HG03039 (cell line): ENCODE results near the gene DMAP1.
"Not testable (repeated sequence)": the region's sequence is repeated elsewhere in the genome, so short reads cannot be mapped to it uniquely, and the experiment has no call there.

Experiments
- ATAC-seq: cut with Tn5 transposase; IDR thresholded peaks from one replicate; pipeline ENCODE4 v1.9.1; 2021; ENCODE audit warnings: mild to moderate bottlenecking, moderate library complexity; ENCODE audit not compliant: unreplicated experiment

DMAP1 gene, protein sequence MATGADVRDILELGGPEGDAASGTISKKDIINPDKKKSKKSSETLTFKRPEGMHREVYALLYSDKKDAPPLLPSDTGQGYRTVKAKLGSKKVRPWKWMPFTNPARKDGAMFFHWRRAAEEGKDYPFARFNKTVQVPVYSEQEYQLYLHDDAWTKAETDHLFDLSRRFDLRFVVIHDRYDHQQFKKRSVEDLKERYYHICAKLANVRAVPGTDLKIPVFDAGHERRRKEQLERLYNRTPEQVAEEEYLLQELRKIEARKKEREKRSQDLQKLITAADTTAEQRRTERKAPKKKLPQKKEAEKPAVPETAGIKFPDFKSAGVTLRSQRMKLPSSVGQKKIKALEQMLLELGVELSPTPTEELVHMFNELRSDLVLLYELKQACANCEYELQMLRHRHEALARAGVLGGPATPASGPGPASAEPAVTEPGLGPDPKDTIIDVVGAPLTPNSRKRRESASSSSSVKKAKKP

DNA sequence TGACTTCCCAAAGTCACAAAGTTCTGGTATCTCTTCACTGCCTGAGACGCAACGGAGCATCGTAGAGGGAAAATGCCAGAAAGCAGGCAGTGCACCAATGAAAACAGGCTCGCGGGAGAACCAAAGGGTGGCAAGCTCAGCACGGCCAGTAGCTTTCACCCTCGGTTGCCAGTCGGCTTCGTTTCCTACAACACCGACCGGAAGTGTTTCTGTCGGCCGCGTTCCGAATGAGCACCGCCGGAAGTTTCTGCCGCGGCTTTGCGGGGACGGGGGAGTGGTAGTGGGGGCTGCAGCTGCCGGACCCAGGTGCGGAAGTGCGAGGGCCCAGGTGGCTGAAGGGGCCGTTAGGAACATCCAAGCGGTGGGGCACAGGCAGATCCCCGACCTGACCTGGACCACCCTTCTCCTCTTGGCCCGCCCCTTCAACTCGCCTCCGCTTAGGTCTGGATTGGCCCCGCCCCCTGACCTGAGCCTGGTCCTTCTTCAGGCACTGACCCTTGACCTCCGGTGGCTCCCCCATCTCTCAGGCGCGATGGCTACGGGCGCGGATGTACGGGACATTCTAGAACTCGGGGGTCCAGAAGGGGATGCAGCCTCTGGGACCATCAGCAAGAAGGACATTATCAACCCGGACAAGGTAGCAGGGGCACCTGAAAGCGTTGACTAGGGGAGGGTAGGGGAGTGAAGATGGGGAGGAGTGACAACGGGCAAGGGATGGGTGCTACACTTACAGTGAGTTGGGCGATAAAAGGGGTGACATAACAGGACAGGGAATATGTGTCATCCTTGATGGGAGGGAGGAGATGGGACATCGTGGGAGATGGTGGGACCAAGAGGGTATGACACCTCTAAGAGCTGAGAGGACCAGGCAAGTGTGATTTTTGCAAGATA, at the start of gene DMAP1:
Gene DMAP1, plus strand, starts transcription at position 250 of the 891 bp plus-strand sequence. Its CDS starts 283 bp downstream, at position 533.
- peak; percentile 61 for ATAC-seq

DNA sequence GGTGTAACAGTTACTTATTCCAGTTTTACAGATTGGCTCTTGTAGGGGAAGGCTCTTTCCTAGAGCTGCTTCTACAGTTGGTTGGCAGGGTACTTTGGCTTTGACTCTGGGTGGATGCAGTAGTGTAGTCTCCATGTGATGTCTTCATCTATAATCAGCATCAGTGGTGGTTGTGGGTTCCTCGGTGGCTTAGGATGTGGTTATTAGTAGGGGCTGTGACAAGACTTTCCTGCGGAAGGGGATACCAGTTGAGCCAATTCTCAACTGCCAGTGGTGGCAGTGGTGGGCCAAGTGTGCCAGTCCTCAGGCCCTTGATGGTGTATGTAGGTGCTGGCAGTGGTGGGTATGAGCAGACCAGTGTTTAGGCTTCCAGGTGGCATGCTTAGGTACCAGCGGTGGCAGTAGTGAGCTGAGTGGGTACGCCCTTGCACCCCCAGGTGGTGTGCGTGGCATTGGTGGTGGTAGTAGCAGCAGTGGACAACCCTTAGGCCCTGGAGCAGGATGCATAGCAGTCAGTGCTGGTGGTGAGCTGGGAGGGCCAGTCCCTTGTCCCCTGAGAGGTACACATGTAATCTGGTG, 44.7 kb upstream of the DMAP1 start:
- ATAC-seq = no peak

DNA sequence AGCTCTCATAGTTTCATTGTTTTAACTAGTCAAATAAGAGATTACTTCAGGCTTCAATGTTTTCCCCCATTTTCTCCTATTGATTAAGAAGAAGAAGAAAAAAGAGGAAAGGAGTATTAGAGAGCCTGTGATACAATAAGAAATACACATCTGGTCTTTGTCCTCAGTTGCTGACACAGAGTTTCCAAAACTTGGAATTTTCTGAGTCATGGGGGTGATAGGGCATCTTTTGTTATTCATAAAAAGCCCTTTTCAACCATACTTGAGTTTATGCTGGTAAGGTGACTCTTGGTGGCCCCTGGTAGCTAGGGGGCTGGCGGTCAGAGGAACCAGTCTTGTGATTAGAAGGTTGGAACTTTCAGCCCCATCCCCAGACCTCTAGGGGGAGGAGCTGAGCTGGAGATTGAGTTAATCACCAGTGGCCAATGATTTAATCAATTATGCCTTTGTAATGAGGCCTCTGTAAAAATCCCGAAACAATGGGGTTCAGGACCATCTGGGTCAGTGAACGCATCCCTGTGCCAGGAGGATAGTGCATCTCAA, 42.9 kb upstream of the DMAP1 start:
- ATAC-seq = no peak

DNA sequence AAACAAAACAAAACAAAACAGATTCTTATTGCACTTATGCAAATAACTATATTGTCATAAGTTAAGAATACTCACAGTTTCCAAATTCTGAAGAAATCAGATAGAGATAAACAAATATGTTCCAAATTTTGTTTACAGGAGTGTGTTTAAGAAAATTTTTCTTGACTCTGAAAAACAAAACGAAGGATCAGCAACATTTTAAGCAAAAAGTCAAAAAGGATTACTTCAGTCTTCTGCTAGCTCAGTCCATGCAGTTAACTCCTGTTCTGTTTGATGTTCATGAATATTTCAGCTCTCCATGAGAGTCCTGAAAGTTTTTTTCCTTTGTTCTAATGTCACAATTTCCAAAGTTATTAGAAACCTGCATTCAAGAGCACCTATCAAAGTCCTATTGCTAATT, 38.6 kb upstream of the DMAP1 start:
- ATAC-seq = no peak

DNA sequence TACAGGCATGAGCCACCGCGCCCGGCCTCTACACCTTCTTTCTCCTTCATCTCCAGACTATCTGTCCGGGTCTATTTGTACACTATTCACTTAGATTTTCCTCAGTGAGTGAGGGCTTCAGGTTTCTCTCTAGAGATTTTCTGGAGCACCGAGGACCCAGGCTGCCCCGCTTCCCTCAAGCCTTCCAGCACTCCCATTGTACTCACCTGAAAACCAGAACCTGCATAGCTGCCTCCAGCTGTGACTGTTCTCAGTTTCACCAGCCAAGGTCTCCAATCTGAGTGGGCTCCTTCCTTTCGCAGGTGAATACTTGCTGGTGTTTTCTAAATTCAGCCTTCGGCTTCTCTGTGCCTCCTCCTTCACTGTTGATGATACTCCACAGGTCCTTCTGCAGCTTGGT, 12.9 kb upstream of the DMAP1 start:
- ATAC-seq = no peak

DNA sequence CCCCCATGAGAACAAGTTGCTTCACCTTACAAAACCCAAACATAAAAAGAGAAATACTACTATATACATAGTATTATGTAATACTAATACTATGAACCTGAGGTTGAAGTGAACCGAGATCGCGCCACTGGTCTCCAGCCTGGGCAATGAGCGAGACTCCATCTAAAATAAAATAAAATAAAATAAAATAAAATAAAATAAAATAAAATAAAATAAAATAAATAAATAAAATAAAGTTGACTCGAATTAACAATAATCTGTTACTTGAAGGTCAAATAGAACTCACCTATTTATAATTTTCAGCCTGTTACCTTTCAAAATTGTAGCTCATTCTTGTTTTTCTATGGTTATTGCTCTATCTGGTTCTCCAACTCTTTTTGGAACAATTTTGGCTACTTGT, 6.7 kb upstream of the DMAP1 start:
- not testable (repeated sequence) for ATAC-seq

DNA sequence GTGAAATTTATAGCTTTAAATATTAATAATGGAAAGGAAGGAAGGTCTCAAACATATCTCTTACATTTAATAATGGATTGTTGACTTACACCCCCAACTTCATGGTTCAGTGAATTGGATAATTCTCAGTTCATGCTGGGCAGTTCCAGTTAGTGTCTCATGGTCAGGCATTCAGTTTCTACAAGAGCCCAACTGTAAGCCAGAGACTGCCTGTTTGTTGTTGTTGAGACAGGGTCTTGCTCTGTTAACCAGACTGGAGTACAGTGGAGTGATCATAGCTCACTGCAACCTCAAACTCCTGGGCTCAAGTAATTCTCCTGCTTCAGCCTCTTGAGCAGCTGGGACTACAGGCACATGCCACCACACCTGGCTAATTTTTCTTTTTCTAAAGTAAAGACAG, 5.0 kb upstream of the DMAP1 start:
- no peak for ATAC-seq

DNA sequence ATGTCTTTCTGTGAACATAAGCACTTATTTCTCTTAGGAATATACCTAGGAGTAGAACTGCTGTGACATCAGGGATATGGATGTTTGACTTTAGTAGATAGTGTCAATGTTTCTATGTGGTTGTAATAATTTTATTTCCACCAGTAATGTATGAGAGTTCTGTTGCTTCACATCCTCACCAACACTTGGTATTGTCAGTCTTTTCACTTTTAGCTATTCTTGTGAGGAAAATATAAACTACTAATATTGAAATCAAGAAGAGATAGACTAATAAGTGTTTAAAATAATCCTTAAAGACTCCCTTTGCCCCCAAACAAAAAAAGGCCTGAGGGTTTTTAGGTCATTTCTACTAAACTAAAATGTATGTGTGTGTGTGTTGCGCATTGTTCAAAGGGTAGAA, 2.7 kb upstream of the DMAP1 start:
- ATAC-seq = no peak

DNA sequence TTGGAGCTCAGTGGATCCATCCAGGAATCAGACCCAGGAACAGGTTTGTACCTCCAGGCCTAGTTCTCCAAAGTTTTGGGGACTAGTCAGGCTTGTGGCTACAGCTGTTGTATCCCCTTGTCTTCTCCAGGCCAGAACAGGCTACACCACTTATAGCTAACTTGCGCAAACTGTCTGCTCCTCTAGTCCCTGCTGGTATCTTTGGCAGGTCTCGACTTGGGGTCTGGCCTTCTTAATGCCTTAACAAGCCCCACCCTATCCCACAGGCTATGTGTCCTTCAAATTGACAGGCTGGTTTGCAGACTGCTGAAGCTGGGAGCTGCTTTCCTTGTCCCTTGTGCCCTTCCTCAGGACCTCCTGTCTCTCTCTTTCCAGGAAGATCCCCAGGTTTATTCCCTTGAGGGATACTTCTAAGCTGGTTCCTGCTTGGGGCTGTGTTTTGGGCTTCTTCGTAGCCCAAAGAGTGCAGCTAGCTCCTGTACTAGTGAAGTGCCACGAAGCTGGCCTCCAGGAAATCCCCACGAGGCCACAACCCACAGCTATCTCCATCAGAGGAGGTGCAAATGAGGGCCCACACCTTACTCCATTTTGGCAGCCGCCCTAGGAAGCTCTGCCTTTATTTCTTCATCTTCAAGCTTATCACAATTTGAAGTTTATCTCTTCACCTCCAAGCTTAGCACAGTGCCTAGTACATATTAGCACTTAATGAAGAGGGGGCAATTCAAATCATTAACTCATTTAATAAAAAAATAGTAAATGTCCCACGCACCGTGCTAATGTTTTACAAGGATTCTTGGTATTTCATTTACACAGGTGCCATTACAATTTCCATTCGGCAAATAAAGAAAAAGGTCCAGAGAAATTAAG, 683 bp upstream of the DMAP1 start:
- ATAC-seq = no peak

DNA sequence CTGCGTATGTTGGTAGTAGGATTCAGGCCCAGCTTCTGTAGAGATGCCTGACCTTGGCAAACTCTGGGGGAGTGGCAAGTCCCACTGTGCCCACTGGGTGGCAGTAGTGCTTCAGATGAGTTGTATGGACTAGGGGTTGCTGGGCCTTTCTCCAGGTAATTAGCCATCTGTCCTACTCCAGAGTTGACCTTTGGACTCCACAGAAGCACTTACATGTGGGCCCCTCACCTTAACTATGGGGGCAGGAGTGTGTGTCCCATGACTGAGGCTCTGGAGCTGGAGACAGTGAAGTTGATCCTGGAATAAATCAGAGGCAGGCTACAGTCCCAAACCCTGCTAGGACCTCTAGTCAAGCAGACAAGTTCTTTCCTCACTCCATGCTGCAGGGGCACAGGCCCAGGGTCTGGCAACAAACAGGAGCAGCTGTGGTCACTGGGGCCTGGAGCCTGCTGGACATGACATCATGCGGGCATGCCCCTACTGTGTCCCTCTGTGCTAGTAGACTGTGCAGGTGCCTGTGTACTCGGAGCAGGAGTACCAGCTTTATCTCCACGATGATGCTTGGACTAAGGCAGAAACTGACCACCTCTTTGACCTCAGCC, 4.6 kb downstream of the DMAP1 start:
- no peak for ATAC-seq

DNA sequence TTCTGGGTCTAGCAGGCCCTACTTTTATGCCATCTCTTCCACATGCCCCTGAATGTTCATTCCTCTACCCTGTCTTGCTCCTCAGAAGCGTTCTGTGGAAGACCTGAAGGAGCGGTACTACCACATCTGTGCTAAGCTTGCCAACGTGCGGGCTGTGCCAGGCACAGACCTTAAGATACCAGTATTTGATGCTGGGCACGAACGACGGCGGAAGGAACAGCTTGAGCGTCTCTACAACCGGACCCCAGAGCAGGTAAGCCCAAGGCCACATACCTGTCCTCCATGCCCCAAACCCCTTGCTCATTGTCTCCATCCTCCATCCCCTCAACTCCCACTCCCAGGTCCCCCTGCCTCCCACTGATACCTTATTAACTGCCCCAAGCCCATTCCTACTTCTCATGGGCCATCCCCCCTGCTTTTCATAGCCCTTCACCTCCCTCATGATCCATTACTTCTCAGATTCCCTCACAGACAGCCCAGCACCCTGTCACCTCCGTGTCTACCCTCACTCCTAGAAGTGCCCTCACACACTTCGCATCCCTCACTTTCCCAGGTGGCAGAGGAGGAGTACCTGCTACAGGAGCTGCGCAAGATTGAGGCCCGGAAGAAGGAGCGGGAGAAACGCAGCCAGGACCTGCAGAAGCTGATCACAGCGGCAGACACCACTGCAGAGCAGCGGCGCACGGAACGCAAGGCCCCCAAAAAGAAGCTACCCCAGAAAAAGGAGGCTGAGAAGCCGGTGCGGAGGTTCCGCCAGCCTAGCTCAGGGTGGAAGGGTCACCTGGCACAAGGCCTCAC, 5.4 kb downstream of the DMAP1 start:
- ATAC-seq = no peak

DNA sequence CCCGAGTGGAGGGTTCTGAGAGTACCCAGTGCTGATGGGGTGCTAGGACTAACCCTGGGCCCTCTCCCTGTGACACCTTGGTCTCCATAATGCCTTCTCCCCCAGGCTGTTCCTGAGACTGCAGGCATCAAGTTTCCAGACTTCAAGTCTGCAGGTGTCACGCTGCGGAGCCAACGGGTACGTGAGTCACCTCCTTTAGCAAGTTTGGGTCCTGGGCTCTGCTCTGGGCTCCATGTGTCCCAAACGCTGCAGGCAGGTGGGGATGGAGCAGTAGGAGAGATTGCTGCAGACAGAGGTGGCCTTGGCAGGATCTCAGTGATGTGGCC, 6.0 kb downstream of the DMAP1 start:
- no peak for ATAC-seq

DNA sequence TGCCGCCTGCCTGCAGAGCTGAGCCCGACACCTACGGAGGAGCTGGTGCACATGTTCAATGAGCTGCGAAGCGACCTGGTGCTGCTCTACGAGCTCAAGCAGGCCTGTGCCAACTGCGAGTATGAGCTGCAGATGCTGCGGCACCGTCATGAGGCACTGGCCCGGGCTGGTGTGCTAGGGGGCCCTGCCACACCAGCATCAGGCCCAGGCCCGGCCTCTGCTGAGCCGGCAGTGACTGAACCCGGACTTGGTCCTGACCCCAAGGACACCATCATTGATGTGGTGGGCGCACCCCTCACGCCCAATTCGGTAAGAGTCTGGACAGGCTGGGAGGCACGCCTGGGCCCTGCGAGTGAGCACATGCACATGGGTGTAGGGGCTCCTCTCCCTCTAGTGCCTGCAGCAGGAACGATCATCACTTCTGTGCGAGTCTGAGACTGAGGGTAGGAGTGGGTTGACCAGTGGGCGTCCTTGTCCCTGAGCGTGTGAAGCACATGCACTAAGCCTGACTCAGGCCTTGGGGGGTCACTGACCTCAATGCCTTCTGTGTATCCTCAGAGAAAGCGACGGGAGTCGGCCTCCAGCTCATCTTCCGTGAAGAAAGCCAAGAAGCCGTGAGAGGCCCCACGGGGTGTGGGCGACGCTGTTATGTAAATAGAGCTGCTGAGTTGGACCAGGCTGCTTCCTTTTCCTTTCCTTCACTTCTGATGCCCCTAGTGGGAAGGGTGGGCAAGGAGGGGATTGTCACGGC, 6.9 kb downstream of the DMAP1 start:
- ATAC-seq = no peak

DNA sequence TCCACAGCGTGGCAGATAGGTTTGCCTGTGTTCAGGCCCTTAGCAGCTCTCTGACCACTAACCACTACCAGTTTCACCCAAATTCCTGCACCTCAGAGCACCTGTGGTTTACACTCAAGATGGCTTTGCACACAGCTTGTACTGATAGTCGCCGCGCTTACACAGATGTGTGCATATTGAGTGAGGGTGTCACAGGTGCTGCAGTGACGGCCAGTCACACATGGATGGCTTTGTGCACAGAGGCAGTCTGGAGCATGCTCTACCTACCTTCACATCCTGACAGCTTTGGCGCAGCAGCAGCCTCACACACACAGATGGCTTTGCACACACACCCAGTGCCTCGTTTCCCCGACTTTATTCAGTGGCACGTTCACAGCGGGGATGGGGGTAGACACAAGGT, 7.5 kb downstream of the DMAP1 start:
- no peak for ATAC-seq

DNA sequence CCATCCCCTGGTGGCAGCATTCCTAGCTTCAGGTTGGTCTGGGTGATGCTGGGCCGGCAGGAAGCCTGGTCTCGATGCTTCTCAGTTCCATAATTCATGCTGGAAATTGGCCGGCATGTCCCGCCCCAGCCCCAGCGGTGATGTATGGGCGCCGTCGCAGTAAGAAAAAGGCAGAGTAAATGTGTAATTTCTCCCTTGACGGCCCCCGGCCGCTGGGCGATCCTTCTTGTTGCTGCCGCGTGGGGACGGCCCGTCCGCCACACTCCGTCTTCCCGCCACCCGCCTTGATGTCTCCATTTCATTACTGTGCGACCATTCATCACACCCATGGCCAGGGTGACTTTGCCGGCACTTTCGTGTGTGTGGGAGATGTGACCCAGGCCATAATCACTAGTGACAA, 8.5 kb downstream of the DMAP1 start:
- no peak for ATAC-seq

DNA sequence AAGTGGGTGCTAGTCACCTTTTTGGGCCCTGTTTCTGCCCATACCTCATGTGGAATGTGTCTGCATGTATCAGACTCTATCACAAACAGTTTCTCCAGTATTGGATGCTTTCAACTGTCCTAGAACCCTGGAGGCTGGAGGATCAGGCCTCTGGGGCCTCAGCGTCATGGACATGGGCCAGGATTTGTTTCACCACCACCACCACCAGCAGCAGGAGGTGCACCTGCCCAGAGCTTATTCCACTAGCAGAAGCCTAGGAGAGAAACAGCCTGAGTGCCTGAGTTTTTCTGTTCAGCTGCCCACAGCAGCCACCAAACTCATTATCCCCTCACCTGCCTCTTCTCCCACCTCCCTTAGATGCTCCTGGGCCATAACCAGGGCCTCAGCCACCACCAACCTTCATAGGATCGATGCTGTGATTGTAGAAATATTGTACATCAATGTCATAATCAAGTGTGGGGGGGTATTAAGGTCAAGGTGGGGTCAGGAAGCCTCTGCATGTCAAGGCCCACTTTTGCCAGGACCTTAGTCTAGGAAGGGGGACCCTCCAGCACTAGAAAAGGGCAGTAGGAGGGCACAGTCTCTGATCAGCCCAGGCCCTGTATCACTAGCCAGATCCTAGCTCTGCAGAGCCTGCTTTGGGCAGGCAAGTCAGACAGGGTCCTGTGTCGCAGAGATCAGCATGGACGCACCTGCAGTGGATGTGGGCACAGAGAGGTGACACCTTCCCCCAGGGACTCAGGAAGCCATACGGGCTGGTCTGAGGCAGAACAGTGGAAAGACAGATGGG, 9.3 kb downstream of the DMAP1 start:
- ATAC-seq = no peak

DNA sequence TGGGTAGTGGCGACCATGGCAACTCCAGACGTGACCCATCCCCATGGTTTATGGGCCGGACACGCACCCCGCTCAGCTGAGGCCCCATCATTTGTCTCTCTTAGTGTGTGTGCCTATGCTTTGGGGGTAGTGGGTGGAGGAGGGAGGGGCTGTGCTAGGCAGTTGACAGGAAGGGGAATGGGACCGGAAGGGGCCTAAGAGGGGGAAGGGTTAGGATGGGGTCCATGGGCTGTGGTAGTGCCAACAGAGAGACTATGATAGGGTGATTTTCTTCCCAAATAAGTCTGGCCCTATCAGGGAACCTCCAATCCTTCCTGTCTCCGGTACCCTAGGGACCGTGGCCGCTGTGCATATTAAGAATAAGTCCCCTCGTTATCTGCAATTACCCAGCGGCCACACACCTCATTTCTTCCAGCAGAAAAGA, 9.9 kb downstream of the DMAP1 start:
- ATAC-seq = no peak

DNA sequence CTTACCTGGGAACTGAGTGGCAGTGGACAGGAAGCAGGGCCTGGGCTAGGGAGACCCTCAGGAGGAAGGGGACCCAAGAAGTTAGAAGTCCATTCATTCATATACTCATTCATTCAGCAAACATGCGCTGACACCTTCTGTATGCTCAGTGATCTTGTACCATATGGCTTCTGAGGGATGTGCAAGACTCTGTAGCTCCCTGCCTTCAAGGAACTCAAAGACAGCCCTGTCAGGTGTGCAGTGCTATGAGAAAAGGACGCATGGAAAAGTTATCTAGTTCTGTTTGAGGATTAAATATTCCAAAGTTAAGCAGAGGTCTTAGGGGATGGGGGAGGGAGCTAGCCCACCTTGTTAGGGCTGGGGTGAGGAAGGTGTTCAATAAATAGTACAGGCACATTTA, 12.5 kb downstream of the DMAP1 start:
- ATAC-seq = no peak
